Gastroesophageal sphincter (tissue), 3 donors: ENCODE data around the gene EIF2AK2.

Source experiments
- CTCF ChIP-seq, 4 experiments: fragments of 200-600 bp in 2 of 4; fragments of 450-650 bp in 2 of 4; sonication (generic) in 1 of 4; IDR thresholded peaks; one replicate each; pipeline ENCODE4 v1.5.1; 2017 to 2019; ENCODE audit warnings: antibody characterized with exemption in 4 of 4, mild to moderate bottlenecking in 2 of 4, moderate library complexity in 2 of 4
- EP300 ChIP-seq: sonication (generic); formaldehyde crosslinking; IDR thresholded peaks from one replicate; pipeline ENCODE4 v1.6.1; 2017; ENCODE audit warnings: antibody characterized with exemption, mild to moderate bottlenecking
- POLR2A ChIP-seq, 2 donors: fragments of 450-650 bp; IDR thresholded peaks; one replicate each; pipeline ENCODE4 v1.6.1; 2017; ENCODE audit warnings: antibody characterized with exemption in 2 of 2, mild to moderate bottlenecking in 2 of 2, moderate library complexity in 1 of 2
- POLR2AphosphoS5 ChIP-seq: sonication (generic); formaldehyde crosslinking; IDR thresholded peaks from one replicate; pipeline ENCODE4 v1.6.1; 2017; ENCODE audit warnings: antibody characterized with exemption

GRCh38 chr2:37146062-37146461 is 10.7 kb downstream of the EIF2AK2 start:
- TF ChIP-seq CTCF (IDR thresholded peaks at IDR 0.05) = no peak
- TF ChIP-seq EP300 = no peak
- no peak for TF ChIP-seq POLR2A (IDR thresholded peaks at IDR 0.05)
- TF ChIP-seq POLR2AphosphoS5 = no peak
